Measurements from ENCODE around the gene ALK.

ALK gene

DNA sequence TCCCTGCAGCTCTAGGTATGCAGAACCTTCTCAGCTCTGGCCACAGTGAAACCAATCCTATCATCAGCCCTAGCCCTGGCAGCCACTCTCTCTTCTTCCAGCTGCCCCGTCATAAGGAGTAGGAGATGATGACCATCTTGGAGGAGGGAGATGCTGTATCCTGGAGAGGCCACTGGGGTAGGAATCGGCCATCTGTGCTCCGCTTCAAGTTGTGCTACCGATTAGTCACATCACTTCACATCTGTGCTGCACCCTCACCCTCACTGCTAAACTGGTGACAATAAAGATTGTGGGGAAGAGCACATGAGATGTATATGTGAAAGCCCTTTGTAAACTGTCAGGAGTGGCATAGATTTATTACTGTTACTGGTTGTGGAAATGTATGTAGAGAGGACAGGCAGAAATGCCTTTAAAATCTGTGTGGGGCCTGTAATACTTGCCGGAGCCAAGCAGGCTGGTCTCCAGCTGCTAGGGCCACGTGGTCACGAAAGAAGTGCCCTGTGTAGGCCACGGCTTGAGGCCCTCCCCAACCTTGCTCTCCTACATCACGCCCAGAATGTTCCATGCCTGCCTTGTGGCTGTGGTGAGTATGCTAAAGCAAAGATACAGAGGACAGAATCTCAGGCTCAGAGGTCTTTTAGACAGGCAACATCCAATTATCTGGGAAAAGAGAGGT lies 569.3 kb downstream of the ALK start:
- TF ChIP-seq, protein P1, sequence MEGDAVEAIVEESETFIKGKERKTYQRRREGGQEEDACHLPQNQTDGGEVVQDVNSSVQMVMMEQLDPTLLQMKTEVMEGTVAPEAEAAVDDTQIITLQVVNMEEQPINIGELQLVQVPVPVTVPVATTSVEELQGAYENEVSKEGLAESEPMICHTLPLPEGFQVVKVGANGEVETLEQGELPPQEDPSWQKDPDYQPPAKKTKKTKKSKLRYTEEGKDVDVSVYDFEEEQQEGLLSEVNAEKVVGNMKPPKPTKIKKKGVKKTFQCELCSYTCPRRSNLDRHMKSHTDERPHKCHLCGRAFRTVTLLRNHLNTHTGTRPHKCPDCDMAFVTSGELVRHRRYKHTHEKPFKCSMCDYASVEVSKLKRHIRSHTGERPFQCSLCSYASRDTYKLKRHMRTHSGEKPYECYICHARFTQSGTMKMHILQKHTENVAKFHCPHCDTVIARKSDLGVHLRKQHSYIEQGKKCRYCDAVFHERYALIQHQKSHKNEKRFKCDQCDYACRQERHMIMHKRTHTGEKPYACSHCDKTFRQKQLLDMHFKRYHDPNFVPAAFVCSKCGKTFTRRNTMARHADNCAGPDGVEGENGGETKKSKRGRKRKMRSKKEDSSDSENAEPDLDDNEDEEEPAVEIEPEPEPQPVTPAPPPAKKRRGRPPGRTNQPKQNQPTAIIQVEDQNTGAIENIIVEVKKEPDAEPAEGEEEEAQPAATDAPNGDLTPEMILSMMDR (conservative IDR thresholded peaks at IDR 0.05; ENCODE audit: control insufficient read depth, insufficient read depth, low read depth, low read length), result no peak
- H3K4me3 ChIP-seq (ENCODE audit: control insufficient read depth, low read depth, low read length), result no peak overlapping the region
- DNase-seq (ENCODE audit: low read depth), result no peak

DNA sequence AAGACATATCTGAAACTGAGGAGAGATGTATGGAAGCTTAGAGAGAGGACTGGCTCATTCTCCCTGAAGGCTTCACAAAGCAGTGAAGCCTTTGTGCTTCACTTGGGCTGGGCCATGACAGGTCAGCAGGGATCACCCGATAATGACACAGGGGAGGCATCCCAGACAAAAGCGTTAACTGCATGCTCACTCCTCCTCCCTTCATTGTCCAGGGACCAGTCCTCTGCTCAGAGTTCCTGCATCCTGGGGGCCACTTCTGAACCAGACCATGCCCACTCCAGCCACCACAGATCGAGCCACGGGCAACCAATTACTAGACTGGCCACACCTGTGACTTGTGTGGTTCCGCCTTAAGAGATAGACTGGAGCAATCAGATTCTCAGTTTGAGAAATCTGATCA lies 570.1 kb downstream of the ALK start:
- DNase-seq (ENCODE audit: low read depth), result no peak
- H3K4me3 ChIP-seq (ENCODE audit: control insufficient read depth, low read depth, low read length), result no peak overlapping the region
- TF ChIP-seq, protein P1 (conservative IDR thresholded peaks at IDR 0.05; ENCODE audit: control insufficient read depth, insufficient read depth, low read depth, low read length), result no peak

DNA sequence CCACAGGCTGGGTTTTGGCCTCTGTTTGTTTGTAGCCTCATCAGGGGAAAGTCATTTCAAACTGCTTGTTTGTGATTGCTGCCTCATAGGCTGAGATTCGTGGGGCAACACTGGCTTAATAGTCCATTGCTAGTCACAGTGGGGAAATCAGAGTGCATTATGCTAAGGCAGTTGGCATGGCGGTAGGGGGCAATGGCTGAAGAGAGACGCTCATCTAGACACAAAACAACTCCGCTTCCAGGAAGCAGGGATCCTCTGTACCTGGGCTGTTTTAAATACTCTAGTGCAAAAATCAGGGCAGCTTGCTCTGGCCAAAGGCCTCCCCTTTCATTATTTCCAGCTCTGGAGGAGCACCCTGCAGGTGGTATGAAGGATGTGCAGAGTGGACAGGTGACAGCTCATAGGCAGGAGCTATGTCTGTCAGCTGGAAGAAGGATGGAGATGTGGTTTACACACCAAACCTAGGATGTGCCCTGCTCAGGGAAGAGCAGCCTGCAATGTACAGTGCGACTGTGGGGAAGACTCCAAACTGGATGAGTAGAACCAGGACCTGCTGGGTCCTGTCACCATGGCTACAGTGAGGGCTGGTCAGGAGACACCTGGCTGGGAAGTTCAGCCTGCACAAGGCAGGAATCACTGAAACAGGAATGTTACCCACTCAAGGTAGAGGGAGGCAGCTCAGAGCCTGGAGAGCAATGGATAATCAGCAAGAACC lies 571.9 kb downstream of the ALK start:
- TF ChIP-seq, protein P1 (conservative IDR thresholded peaks at IDR 0.05; ENCODE audit: control insufficient read depth, insufficient read depth, low read depth, low read length), result no peak
- no peak for DNase-seq (ENCODE audit: low read depth)
- no peak overlapping the region for H3K4me3 ChIP-seq (ENCODE audit: control insufficient read depth, low read depth, low read length)

DNA sequence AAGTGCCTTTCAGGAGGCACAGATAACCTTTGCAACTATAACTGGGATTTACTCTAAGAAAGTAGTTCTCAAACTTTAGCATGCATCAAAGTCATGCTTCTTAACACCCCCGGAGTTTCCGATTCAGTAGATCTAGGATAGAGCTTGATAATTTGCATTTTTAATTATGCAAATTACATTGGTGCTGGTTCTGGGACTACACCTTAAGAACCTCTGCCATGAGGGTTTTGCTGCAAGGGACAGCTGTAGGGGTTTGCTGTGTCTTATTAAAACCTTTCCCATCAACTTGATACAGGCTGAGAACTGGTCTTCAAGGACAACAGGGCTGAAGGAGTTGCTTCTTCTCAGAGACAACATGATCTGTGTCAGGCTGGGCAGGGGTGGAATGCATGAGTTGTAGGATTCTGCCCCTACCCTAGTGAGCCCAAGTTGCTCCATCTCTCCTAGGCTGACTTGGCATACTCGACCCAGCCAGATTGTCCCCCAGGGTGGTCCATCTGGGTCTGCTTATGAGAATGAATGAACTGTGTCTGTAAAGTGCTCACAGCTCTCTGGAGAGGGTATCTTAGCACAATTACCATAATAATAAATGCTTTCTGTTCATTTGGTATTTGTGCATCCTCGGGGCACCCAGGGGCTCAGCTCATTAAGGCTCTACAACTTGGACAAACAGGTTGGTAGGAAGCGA lies 573.5 kb downstream of the ALK start:
- DNase-seq (ENCODE audit: low read depth), result no peak
- TF ChIP-seq, protein P1 (conservative IDR thresholded peaks at IDR 0.05; ENCODE audit: control insufficient read depth, insufficient read depth, low read depth, low read length), result no peak
- H3K4me3 ChIP-seq (ENCODE audit: control insufficient read depth, low read depth, low read length), result no peak overlapping the region

DNA sequence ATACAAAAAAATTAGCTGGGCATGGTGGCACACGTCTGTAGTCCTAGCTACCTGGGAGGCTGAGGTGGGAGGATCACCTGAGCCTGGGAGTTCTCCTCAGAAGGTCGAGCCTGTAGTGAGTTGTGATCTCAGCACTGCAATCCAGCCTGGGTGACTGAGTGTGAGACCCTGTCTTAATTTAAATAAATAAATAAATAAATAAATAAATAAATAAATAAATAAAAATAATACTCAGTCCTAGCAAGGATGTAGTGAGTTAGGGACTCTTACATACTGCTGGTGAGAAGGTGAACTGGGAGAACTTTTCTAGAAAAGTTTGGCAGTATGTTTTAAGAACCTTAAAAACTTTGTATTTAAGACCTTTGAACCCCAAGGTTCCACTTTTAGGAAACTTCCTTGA lies 576.1 kb downstream of the ALK start:
- DNase-seq (ENCODE audit: low read depth), result no peak
- no peak overlapping the region for H3K4me3 ChIP-seq (ENCODE audit: control insufficient read depth, low read depth, low read length)
- TF ChIP-seq, protein P1 (conservative IDR thresholded peaks at IDR 0.05; ENCODE audit: control insufficient read depth, insufficient read depth, low read depth, low read length), result no peak

DNA sequence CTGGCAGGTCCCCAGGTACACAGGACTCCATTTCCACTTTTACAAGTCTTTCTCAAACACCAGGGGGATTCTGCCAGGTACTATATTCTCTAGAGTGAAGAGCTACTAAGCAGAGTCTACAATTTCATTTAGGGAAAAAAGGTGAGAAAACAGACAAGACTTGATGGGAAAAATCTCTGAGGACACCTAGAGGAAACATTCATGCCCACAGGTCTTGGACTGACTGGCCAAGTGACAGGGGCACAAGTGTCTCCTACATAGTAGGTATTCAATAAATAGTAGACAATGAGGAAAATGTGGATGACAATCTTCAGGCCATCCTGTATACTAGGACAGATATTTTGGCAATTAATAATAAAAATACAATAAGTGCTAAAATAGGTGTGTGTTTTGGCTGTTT lies 577.6 kb downstream of the ALK start:
- no peak overlapping the region for H3K4me3 ChIP-seq (ENCODE audit: control insufficient read depth, low read depth, low read length)
- TF ChIP-seq, protein P1 (conservative IDR thresholded peaks at IDR 0.05; ENCODE audit: control insufficient read depth, insufficient read depth, low read depth, low read length), result no peak
- DNase-seq (ENCODE audit: low read depth), result no peak
